Choroid plexus epithelial cell (primary cell): ENCODE measurements around the gene UNC5A.

Source experiments
- DNase-seq: peaks from one replicate; pipeline ENCODE4 v3.0.0-alpha.2; 2010; ENCODE audit warnings: low read depth
- H3K4me3 ChIP-seq: 2 replicates; pipeline ENCODE4 v1.5.1; 2011; ENCODE audit warnings: low read depth, mild to moderate bottlenecking, control low read depth, low read length, moderate library complexity
- TF ChIP-seq, protein P1 (sequence below): conservative IDR thresholded peaks from 2 replicates; pipeline ENCODE4 v1.5.1; 2011; ENCODE audit warnings: low read depth, mild to moderate bottlenecking, control low read depth, inconsistent platforms, low read length, moderate library complexity

The UNC5A gene

DNA sequence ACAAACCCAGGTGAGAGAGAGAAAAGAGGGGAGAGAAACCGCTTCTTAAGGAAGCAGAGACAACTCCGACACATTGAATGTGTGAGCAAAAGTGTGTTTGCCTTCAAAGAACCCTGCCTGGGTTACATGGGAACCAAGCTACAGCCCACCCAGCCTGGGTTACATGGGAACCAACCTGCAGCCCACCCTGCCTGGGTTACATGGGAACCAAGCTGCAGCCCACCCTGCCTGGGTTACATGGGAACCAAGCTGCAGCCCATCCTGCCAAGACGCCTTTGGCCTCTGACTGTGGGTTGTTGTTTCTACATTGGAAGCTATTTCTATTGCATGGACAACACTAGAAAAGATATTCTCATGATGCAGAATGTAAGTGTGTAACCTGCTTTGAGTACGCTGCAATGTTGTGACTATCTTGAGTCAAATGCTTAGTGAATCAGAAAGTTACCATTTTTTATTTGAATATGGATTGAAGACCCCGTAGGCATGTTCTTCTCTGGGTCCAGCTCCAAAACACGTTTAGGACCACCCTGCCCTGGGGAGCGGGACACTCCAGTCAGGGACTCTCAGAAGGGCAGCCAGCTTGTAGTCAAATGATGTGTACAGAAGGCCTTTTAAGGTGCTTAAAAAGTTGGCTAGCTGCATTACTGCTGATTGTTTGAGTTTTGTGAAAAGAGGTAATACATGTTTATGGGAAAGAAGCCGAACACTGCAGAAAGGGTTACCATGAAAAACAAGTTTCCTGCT is 39.1 kb upstream of the UNC5A start:
- no peak for DNase-seq
- TF ChIP-seq, protein P1, sequence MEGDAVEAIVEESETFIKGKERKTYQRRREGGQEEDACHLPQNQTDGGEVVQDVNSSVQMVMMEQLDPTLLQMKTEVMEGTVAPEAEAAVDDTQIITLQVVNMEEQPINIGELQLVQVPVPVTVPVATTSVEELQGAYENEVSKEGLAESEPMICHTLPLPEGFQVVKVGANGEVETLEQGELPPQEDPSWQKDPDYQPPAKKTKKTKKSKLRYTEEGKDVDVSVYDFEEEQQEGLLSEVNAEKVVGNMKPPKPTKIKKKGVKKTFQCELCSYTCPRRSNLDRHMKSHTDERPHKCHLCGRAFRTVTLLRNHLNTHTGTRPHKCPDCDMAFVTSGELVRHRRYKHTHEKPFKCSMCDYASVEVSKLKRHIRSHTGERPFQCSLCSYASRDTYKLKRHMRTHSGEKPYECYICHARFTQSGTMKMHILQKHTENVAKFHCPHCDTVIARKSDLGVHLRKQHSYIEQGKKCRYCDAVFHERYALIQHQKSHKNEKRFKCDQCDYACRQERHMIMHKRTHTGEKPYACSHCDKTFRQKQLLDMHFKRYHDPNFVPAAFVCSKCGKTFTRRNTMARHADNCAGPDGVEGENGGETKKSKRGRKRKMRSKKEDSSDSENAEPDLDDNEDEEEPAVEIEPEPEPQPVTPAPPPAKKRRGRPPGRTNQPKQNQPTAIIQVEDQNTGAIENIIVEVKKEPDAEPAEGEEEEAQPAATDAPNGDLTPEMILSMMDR: no peak
- H3K4me3 ChIP-seq: no peak overlapping the region

DNA sequence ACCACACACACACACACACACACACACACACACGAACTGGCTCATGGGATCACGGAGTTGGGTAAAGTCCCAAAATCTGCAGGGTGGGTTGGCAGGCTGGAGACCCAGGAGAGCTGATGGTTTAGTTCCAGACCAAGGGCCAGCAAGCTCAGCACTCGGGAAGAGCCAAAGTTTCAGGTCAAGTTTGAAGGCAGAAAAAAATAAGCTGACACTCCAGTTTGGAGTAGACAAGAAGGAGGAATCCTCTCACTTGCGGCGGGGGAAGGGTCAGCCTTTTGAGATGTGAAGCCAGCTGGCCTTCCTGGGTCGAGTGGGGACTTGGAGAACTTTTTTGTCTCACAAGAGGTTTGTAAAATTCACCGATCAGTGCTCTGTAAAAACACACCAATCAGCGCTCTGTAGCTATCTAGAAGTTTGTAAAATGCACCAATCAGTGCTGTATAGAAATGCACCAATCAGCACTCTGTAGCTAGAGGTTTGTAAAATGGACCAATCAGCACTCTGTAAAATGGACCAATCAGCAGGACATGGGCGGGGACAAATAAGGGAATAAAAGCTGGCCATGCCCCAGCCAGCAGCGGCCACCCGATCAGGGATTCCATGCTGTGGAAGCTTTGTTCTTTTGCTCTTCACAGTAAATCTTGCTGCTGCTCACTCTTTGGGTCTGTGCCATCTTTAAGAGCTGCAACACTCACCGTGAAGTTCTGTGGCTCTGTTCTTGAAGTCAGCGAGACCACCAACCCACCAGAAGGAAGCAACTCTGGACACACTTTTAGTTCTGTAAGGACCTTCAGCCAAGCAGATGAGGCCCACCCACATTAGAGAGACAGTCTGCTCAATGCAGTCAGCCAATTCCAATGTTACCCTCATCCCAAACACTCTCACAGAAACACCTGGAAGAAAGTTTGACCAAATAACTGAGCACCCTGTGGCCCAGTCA is 37.8 kb upstream of the UNC5A start:
- DNase-seq: no peak
- TF ChIP-seq, protein P1: no peak
- H3K4me3 ChIP-seq: no peak overlapping the region

DNA sequence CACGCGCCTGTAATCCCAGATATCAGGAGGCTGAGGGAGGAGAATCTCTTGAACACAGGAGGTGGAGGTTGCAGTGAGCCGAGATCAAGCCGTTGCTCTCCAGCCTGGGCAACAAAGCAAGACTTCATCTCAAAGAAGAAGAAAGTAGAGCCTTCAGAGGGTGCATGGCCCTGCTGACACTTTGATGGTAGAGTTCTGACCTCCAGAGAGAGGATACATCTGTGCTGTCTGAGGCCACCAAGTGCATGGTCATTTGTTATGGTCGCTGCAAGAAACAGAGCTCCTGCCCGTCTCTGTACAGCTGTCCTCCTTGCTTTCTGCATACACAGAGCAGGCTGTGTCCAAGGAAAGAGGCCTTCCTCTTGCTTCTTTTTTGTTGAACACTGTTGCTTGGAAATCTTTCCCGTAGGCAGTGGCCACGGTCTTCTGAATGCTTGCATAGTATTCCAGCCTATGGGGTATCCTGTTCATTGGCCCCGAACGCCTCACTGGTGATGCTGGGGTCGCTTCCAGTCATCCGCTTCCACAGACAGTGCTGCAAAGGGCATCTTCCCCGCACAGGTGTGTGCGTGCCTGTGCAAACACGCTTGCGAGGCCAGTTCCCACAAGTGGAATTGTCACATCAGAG is 36.8 kb upstream of the UNC5A start:
- TF ChIP-seq, protein P1: no peak
- H3K4me3 ChIP-seq: no peak overlapping the region
- no peak for DNase-seq

DNA sequence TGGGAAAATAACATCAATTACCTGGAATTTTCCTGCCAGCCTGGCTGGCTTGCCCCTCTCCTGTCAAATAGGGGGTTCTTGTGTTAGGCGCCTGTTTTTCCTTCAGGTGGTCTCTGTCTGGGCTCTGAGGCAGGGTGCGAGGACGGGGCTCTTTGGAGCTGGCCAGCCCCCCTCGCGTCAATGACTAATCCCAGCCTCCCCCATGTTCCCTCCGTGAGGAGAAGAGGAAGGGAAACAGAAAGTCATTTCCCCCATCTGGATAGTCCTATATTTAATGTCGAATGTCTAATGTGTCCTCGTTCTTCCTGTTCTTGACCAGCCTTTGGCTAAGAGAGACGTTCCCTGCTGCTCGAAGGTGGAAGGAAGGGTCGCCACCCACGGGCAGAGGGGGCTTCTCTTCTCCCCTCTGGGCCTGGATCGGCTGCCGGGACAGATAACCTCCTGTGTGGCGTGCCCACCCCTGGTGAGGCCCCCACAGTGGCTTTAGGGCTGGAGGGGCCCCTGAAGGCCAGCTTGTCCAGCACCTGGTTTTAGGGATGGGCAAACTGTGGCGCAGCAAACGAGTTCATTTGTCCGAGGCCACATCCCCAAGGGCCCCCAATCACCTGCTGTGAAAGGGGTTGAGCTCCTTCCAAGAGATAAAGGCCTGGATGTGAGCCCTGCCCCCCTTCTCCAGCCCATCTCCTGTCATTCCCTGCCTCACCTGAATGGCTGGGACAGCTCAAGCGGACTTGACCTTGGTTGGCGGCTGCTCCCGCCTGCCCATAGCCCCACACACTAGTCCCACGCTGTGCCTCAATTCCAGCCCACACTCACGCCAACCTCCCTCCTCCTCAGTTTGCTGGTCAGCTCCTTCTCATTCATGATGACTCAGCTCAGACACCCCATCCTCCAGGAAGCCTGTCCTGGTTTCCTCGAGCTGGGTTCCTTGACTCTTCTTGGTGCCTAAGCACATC is 35.9 kb upstream of the UNC5A start:
- no peak for DNase-seq
- no peak overlapping the region for H3K4me3 ChIP-seq
- TF ChIP-seq, protein P1: no peak

DNA sequence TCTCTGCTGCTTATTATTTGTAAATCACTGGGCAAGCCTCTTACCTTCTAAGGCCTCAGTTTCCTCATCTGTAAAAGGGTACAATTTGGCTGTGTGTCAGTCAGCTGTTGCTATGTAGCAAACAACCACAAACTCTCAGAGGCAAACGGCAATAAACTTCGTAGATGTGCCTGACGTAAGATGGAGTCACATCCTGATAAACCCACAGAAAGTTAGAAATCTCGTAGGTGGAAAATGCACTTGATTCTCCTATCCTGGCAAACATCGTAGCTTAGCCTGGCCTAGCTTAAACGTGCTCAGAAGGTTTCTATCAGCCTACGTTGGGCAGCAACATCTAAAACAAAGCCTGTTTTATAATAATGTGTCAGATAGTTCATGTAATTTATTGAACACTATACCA is 35.0 kb upstream of the UNC5A start:
- H3K4me3 ChIP-seq: no peak overlapping the region
- DNase-seq: no peak
- TF ChIP-seq, protein P1: no peak
